ENCODE data around the gene FAM83D. TPM values are rescaled to one million over a fixed set of nuclear protein-coding genes. Genes with fewer than 3 reads are reported as not detected.

FAM83D gene
- total and polyA plus RNA-seq, 2 of the 4 experiments (the other 2 are of a cell fraction) = 20.4 to 26.4 TPM

DNA sequence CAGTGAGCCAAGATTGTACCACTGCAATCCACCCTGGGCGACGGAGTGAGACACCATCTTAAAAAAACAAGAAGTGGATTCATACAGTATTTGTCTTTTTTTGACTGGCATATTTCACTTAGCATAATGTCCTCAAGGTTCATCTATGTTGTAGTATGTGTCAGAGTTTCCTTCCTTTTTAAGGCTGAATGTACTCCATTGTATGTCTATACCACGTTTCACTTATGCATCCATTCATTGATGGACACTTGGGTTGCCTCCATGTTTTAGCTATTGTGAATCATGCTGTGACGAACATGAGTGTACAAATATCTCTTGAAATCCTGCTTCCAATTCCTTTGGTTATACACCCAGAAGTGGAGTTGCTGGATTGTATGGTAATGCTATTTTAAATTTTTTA lies 28.9 kb upstream of the FAM83D start:
- CTCF ChIA-PET = no interaction called here

More for the DNA sequence above, 28.9 kb upstream of the FAM83D start:
- Histone ChIP-seq H3K9ac (ENCODE audit: low read depth, low read length) (no peak overlapping the region), H3K23ac (ENCODE audit: low read depth, low read length) (no peak overlapping the region), H3K27ac (ENCODE audit: insufficient read depth, low read length) (no peak overlapping the region), H3K4ac (ENCODE audit: low read depth, low read length) (no peak overlapping the region), H2BK5ac (ENCODE audit: low read depth, low read length, poor library complexity, severe bottlenecking) (no peak overlapping the region), H3K56ac (ENCODE audit: extremely low read depth, insufficient read depth, low read length) (no peak overlapping the region), H2BK15ac (ENCODE audit: low read depth, low read length) (no peak overlapping the region), H3K36me3 (ENCODE audit: control insufficient read depth, insufficient read depth, low read length) (no peaks in the 10 kb centered on the region), H2BK20ac (ENCODE audit: low read depth, low read length) (no peak overlapping the region), H3K27me3 (ENCODE audit: control insufficient read depth, insufficient read depth, low read length) (peaks cover 36% of the 10 kb centered on the region), H2AK9ac (replicated peaks; ENCODE audit: low read depth, low read length, poor library complexity) (no peak overlapping the region), H3K14ac (replicated peaks; ENCODE audit: low read depth, low read length) (no peak overlapping the region), H2AFZ (replicated peaks; ENCODE audit: low read length, poor library complexity) (no peak overlapping the region), H3K79me1 (ENCODE audit: low read depth in 1 of 2, low read length in 2 of 2) (no peaks in the 10 kb centered on the region), H2AK5ac (ENCODE audit: low read depth, low read length) (no peak overlapping the region), H3K18ac (ENCODE audit: low read depth, low read length) (no peak overlapping the region), H2BK120ac (ENCODE audit: low read depth, low read length) (no peak overlapping the region), H3K9me1 (ENCODE audit: insufficient read depth, low read length) (no peaks in the 10 kb centered on the region), H4K8ac (ENCODE audit: low read depth in 2 of 2, low read length in 2 of 2) (no peak overlapping the region), H3K4me2 (ENCODE audit: low read depth, low read length) (no peak overlapping the region), H4K20me1 (ENCODE audit: insufficient read depth, low read length) (no peaks in the 10 kb centered on the region), H3K4me1 (ENCODE audit: control insufficient read depth, insufficient read depth, low read length) (no peaks in the 10 kb centered on the region), H4K5ac (ENCODE audit: low read depth, low read length) (no peak overlapping the region), H3K9me3 (ENCODE audit: control insufficient read depth, insufficient read depth, low read length) (no peaks in the 10 kb centered on the region), H4K91ac (ENCODE audit: insufficient read depth, low read depth, low read length) (no peak overlapping the region), H3K4me3 (ENCODE audit: insufficient read depth, low read depth, low read length) (no peak overlapping the region)
- DNase-seq = no peak
- POLR2A ChIA-PET (ENCODE audit: unreplicated experiment) = no interaction called here
- WGBS, 2 experiments (ENCODE audit: extremely low coverage in 2 of 2, insufficient read length in 1 of 2) = no CpG with 5 or more reads among the region's 4 CpGs
- dilution Hi-C loops (cut with HindIII; ENCODE audit: low sequenced_read_pairs, unreplicated experiment) = no loop called here
- BruUV-seq (replicated peaks) = no TSS peak
- in situ Hi-C loops (cut with MboI; ENCODE audit: low sequenced_read_pairs) = loop anchor here (10.0 kb wide), 1 partner anchor 252 kb away; no protein-coding TSS in a partner anchor
- intact Hi-C loops (cut with micrococcal nuclease) = no loop called here
- TF ChIP-seq MXI1 (IDR thresholded peaks at IDR 0.05; ENCODE audit: borderline replicate concordance, low read depth, low read length) = no peak
- no peak for TF ChIP-seq CEBPB (IDR thresholded peaks at IDR 0.05; ENCODE audit: low read depth, low read length)
- no peak for TF ChIP-seq SMC3 (IDR thresholded peaks at IDR 0.05; ENCODE audit: low read depth, low read length)
- TF ChIP-seq, protein P1, sequence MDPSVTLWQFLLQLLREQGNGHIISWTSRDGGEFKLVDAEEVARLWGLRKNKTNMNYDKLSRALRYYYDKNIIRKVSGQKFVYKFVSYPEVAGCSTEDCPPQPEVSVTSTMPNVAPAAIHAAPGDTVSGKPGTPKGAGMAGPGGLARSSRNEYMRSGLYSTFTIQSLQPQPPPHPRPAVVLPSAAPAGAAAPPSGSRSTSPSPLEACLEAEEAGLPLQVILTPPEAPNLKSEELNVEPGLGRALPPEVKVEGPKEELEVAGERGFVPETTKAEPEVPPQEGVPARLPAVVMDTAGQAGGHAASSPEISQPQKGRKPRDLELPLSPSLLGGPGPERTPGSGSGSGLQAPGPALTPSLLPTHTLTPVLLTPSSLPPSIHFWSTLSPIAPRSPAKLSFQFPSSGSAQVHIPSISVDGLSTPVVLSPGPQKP (IDR thresholded peaks at IDR 0.05; ENCODE audit: borderline replicate concordance, low read depth, low read length) = no peak
- TF ChIP-seq BHLHE40 (IDR thresholded peaks at IDR 0.05; ENCODE audit: low read depth, low read length) = no peak
- no peak for TF ChIP-seq RAD21 (IDR thresholded peaks at IDR 0.05; ENCODE audit: low read length)
- no peak for TF ChIP-seq RCOR1 (IDR thresholded peaks at IDR 0.05; ENCODE audit: insufficient replicate concordance, low read length)
- TF ChIP-seq, protein P2, sequence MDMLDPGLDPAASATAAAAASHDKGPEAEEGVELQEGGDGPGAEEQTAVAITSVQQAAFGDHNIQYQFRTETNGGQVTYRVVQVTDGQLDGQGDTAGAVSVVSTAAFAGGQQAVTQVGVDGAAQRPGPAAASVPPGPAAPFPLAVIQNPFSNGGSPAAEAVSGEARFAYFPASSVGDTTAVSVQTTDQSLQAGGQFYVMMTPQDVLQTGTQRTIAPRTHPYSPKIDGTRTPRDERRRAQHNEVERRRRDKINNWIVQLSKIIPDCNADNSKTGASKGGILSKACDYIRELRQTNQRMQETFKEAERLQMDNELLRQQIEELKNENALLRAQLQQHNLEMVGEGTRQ (IDR thresholded peaks at IDR 0.05; ENCODE audit: low read depth, low read length) = no peak
- TF ChIP-seq, protein P3, sequence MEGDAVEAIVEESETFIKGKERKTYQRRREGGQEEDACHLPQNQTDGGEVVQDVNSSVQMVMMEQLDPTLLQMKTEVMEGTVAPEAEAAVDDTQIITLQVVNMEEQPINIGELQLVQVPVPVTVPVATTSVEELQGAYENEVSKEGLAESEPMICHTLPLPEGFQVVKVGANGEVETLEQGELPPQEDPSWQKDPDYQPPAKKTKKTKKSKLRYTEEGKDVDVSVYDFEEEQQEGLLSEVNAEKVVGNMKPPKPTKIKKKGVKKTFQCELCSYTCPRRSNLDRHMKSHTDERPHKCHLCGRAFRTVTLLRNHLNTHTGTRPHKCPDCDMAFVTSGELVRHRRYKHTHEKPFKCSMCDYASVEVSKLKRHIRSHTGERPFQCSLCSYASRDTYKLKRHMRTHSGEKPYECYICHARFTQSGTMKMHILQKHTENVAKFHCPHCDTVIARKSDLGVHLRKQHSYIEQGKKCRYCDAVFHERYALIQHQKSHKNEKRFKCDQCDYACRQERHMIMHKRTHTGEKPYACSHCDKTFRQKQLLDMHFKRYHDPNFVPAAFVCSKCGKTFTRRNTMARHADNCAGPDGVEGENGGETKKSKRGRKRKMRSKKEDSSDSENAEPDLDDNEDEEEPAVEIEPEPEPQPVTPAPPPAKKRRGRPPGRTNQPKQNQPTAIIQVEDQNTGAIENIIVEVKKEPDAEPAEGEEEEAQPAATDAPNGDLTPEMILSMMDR (conservative IDR thresholded peaks at IDR 0.05; ENCODE audit: low read depth, low read length) = no peak
- TF ChIP-seq NFE2L2 (IDR thresholded peaks at IDR 0.05; ENCODE audit: low read depth, low read length) = no peak
- TF ChIP-seq RFX5 (IDR thresholded peaks at IDR 0.05; ENCODE audit: low read depth, low read length) = no peak
- TF ChIP-seq MAZ (IDR thresholded peaks at IDR 0.05; ENCODE audit: borderline replicate concordance, low read depth, low read length) = no peak
- no peak for TF ChIP-seq MAFK (IDR thresholded peaks at IDR 0.05; ENCODE audit: low read depth, low read length)
- no peak for TF ChIP-seq FOS (IDR thresholded peaks at IDR 0.05; ENCODE audit: low read depth, low read length)
- TF ChIP-seq POLR2A (IDR thresholded peaks at IDR 0.05; ENCODE audit: low read depth, low read length) = no peak
- TF ChIP-seq CHD1 (IDR thresholded peaks at IDR 0.05; ENCODE audit: low read depth, low read length) = no peak
- ATAC-seq (ENCODE audit: low read depth) = no peak

Measured in IMR-90 (cell line).